Skeletal muscle tissue (tissue), 1 donor: ENCODE data around the gene CLEC7A. TPM values are rescaled to one million over a fixed set of nuclear protein-coding genes. Genes with fewer than 3 reads are reported as not detected.

Experiments
- total RNA-seq: library from RNA; depleted of rRNA; stranded (reverse); fragments of >200 nt; gene quantifications from one replicate; pipeline ENCODE4 v1.2.3, GENCODE V29; 2014

Gene CLEC7A
- total RNA-seq, 1 donor from 2014 or later: 2.1 TPM

Other genes with a start within 250 kb of the CLEC7A start
- gene KLRF2, start 248.7 kb downstream of the CLEC7A start, total RNA-seq: not detected
- gene CLEC2A, start 197.8 kb downstream of the CLEC7A start, total RNA-seq: not detected
- gene CLEC12A, start 158.8 kb downstream of the CLEC7A start, total RNA-seq: 0.52 TPM
- gene CLEC1B, start 131.1 kb downstream of the CLEC7A start, total RNA-seq: not detected
- not detected for gene CLEC12B, start 119.6 kb downstream of the CLEC7A start, total RNA-seq
- not detected for gene CLEC9A, start 99.5 kb downstream of the CLEC7A start, total RNA-seq
- gene CLEC1A, start 31.2 kb downstream of the CLEC7A start, total RNA-seq: 1.0 TPM
- gene OLR1, start 41.9 kb upstream of the CLEC7A start, total RNA-seq: not detected
- under 0.01 TPM for gene TMEM52B, start 48.8 kb upstream of the CLEC7A start, total RNA-seq
- 23.0 TPM for gene GABARAPL1, start 82.7 kb upstream of the CLEC7A start, total RNA-seq
- gene KLRD1, start 177.7 kb upstream of the CLEC7A start, total RNA-seq: 0.52 TPM